ENCODE data around the gene SLC6A16.
A peak's percentile ranks its signal among the peaks of the same experiment; 100 is the strongest.

SLC6A16 gene

DNA sequence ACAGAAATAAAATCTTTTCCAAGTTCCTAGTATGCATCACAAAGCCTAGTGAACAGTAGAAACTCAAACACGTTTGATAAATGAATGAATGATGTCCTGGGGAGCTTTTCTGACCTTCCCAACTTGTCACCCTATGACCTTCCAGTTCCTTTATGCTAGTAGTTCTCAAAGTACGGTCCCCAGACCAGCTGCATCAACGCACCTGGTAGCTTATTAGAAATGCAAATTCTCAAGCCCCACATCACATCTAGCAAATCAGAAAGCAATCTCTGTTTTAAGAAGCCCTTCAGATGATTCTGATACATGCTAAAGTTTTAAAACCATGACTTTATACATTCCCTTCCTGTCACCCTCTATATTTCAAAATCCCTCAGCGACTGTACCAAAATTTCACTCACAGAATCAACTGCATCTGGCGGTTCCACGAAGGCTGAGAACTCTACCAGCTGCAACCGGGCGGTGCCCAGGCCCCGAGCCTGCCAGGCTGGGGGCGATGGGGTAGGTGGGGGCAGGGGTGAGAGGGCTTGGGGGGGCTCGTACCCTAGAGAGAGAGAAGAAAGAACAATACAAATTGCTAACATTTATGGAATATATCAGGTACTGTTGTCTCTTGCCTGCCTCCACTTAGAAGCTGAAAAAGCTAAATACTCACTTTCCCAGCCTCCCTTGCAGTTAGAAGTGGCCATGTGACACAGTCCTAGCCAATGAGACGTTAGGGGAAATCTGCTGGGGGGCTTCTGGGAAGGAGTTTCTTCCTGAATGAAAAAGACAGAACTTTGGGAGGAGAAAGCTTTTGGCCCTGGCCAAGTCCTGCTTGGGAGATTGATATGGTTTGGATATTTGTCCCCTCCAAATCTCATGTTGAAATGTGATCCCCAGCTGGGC, 23.6 kb upstream of the SLC6A16 start:
- Histone ChIP-seq H3K4me1 (ENCODE audit: low read length) (peaks cover 22% of the 10 kb centered on the region), H3K9me3 (ENCODE audit: insufficient read depth, low read length) (peaks cover 6% of the 10 kb centered on the region; the same call in 1 of the 2 replicates), H3K27ac (ENCODE audit: low read length) (peak overlapping the region; percentile 83), H3K9ac (ENCODE audit: low read length) (peak overlapping the region; percentile 33; the same call in 1 of the 2 replicates), H3K36me3 (replicated peaks; ENCODE audit: low read depth, low read length) (peaks cover 8% of the 10 kb centered on the region), H2AFZ (ENCODE audit: low read depth, low read length) (peak overlapping the region; percentile 13; the same call in 1 of the 2 replicates), H3K27me3 (ENCODE audit: low read depth, low read length) (no peaks in the 10 kb centered on the region), H4K20me1 (ENCODE audit: insufficient read depth, low read length) (no peaks in the 10 kb centered on the region), H3K4me3 (ENCODE audit: low read length) (peak overlapping the region; percentile 55), H3K79me2 (ENCODE audit: low read length) (no peaks in the 10 kb centered on the region), H3K4me2 (ENCODE audit: low read length) (peak overlapping the region; percentile 59)
- TF ChIP-seq, protein P1, sequence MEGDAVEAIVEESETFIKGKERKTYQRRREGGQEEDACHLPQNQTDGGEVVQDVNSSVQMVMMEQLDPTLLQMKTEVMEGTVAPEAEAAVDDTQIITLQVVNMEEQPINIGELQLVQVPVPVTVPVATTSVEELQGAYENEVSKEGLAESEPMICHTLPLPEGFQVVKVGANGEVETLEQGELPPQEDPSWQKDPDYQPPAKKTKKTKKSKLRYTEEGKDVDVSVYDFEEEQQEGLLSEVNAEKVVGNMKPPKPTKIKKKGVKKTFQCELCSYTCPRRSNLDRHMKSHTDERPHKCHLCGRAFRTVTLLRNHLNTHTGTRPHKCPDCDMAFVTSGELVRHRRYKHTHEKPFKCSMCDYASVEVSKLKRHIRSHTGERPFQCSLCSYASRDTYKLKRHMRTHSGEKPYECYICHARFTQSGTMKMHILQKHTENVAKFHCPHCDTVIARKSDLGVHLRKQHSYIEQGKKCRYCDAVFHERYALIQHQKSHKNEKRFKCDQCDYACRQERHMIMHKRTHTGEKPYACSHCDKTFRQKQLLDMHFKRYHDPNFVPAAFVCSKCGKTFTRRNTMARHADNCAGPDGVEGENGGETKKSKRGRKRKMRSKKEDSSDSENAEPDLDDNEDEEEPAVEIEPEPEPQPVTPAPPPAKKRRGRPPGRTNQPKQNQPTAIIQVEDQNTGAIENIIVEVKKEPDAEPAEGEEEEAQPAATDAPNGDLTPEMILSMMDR (IDR thresholded peaks at IDR 0.05; ENCODE audit: low read depth, low read length), result no peak
- TF ChIP-seq EZH2phosphoT487 (IDR thresholded peaks at IDR 0.05; ENCODE audit: low read depth), result no peak

- peak overlapping the region; percentile 59 for H3K4me2 ChIP-seq (ENCODE audit: low read length)
- H3K4me1 ChIP-seq (ENCODE audit: low read length), result peaks cover 21% of the 10 kb centered on the region
- H3K27ac ChIP-seq (ENCODE audit: low read length), result peak overlapping the region; percentile 83
- H2AFZ ChIP-seq (ENCODE audit: low read depth, low read length), result peak overlapping the region; percentile 13; the same call in 1 of the 2 replicates
- no peaks in the 10 kb centered on the region for H3K79me2 ChIP-seq (ENCODE audit: low read length)
- H3K4me3 ChIP-seq (ENCODE audit: low read length), result peak overlapping the region; percentile 55
- peak overlapping the region; percentile 33; the same call in 1 of the 2 replicates for H3K9ac ChIP-seq (ENCODE audit: low read length)
- peaks cover 11% of the 10 kb centered on the region for H3K36me3 ChIP-seq (replicated peaks; ENCODE audit: low read depth, low read length)
- TF ChIP-seq, protein P1 (IDR thresholded peaks at IDR 0.05; ENCODE audit: low read depth, low read length), result no peak
- no peak for TF ChIP-seq EZH2phosphoT487 (IDR thresholded peaks at IDR 0.05; ENCODE audit: low read depth)
- no peaks in the 10 kb centered on the region for H3K27me3 ChIP-seq (ENCODE audit: low read depth, low read length)
- H3K9me3 ChIP-seq (ENCODE audit: insufficient read depth, low read length), result peaks cover 6% of the 10 kb centered on the region; the same call in 1 of the 2 replicates
- H4K20me1 ChIP-seq (ENCODE audit: insufficient read depth, low read length), result 0 out of 2 replicates have a peak, but pooled peaks cover 2% of the 10 kb centered on the region
Observed at GRCh38 chr19:49347835-49348234, 22.8 kb upstream of the SLC6A16 start.

GRCh38 chr19:49347191-49347590, 22.2 kb upstream of the SLC6A16 start:
- TF ChIP-seq EZH2phosphoT487 (IDR thresholded peaks at IDR 0.05; ENCODE audit: low read depth), result no peak
- TF ChIP-seq, protein P1 (IDR thresholded peaks at IDR 0.05; ENCODE audit: low read depth, low read length), result no peak

More at GRCh38 chr19:49347191-49347590, 22.2 kb upstream of the SLC6A16 start:
- H3K4me1 ChIP-seq (ENCODE audit: low read length), result peaks cover 28% of the 10 kb centered on the region
- H3K27me3 ChIP-seq (ENCODE audit: low read depth, low read length), result no peaks in the 10 kb centered on the region
- 0 out of 2 replicates have a peak, but pooled peaks cover 2% of the 10 kb centered on the region for H4K20me1 ChIP-seq (ENCODE audit: insufficient read depth, low read length)
- no peak overlapping the region for H3K4me2 ChIP-seq (ENCODE audit: low read length)
- no peak overlapping the region for H2AFZ ChIP-seq (ENCODE audit: low read depth, low read length)
- no peak overlapping the region for H3K9ac ChIP-seq (ENCODE audit: low read length)
- H3K9me3 ChIP-seq (ENCODE audit: insufficient read depth, low read length), result peaks cover 6% of the 10 kb centered on the region; the same call in 1 of the 2 replicates
- no peaks in the 10 kb centered on the region for H3K79me2 ChIP-seq (ENCODE audit: low read length)
- no peak overlapping the region for H3K27ac ChIP-seq (ENCODE audit: low read length)
- H3K36me3 ChIP-seq (replicated peaks; ENCODE audit: low read depth, low read length), result peaks cover 12% of the 10 kb centered on the region
- H3K4me3 ChIP-seq (ENCODE audit: low read length), result no peak overlapping the region
